Skin epidermis (tissue), 12 donors: ENCODE measurements around the gene DMRT1.
"Not testable (repeated sequence)": the region's sequence is repeated elsewhere in the genome, so short reads cannot be mapped to it uniquely, and the experiment has no call there.

ENCODE experiments used
- H3K27ac ChIP-seq, 21 experiments: fragments of 200-600 bp; sonication (generic) in 11 of 21; one replicate each; pipeline ENCODE4 v1.5.0; 2020; ENCODE audit warnings: mild to moderate bottlenecking in 3 of 21, inconsistent platforms in 2 of 21, moderate library complexity in 2 of 21
- H3K4me3 ChIP-seq, 7 experiments: fragments of 200-600 bp; sonication (generic) in 2 of 7; one replicate each; pipeline ENCODE4 v1.5.0; 2020; ENCODE audit warnings: inconsistent platforms in 2 of 7, mild to moderate bottlenecking in 2 of 7, moderate library complexity in 1 of 7

Gene DMRT1

GRCh38 chr9:849431-849830 lies 7.9 kb downstream of the DMRT1 start:
- H3K4me3 ChIP-seq = no peak overlapping the region
- no peak overlapping the region for H3K27ac ChIP-seq

- H3K4me3 ChIP-seq = no peak overlapping the region
Measured at GRCh38 chr9:852539-852938, 11.0 kb downstream of the DMRT1 start.

DNA sequence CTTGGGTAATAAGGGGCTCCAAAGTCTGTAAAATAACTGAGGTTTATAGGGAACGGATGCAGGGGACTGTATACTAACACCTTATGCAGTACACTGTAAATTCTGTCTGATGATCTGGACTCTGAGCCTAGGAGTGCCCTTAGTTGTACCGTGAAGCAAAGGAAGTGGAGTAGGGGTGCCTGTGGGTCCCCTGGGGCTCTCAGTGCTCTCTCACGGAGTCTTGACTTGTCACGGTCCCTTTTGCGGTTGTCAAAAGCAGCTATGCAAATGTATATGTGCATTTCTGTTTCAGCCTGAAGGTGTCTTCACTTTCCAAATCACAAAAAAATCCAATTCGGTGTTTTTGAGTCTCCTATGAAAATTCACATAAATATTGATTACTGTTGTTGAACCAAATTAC lies 17.8 kb downstream of the DMRT1 start:
- Histone ChIP-seq H3K27ac (no peak overlapping the region), H3K4me3 (no peak overlapping the region)

More at GRCh38 chr9:852539-852938, 11.0 kb downstream of the DMRT1 start:
- no peak overlapping the region for H3K27ac ChIP-seq

DNA sequence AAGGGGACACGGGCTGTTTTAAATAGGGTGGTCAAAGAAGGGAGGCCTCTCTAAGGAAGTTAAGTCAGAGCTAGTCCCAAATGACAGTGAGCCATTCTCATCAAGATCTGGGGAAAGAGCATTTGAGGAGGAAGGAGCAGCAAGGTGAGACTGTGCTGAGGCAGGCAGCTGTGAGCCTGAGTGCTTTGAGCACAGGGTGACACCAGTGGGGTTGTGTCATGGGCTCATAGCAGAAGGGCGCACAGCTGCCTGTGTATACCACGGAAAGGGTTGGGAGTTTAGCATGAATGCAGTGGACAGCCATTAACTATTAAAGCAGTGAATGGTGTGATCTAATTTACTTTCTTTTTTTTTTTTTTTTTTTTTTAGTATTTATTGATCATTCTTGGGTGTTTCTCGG lies 19.2 kb downstream of the DMRT1 start:
- Histone ChIP-seq H3K4me3 (no peak overlapping the region), H3K27ac (no peak overlapping the region)

DNA sequence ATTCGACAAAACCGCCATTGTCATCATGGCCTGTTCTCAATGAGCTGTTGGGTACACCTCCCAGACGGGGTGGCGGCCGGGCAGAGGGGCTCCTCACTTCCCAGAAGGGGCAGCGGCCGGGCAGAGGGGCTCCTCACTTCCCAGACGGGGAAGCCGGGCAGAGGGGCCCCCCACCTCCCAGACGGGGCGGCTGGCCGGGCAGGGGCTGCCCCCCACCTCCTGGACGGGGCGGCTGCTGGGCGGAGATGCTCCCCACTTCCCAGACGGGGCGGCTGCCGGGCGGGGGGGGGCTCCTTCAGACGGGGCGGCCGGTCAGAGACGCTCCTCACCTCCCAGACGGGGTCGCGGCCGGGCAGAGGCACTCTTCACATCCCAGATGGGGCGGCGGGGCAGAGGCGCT lies 20.0 kb downstream of the DMRT1 start:
- not testable (repeated sequence) for H3K27ac ChIP-seq, H3K4me3 ChIP-seq

- Histone ChIP-seq H3K4me3 (no peak overlapping the region), H3K27ac (no peak overlapping the region)
Measured at GRCh38 chr9:875119-875962, 33.8 kb downstream of the DMRT1 start.

GRCh38 chr9:876425-876824 lies 34.9 kb downstream of the DMRT1 start:
- no peak overlapping the region for H3K4me3 ChIP-seq
- H3K27ac ChIP-seq = no peak overlapping the region

GRCh38 chr9:878239-878638 lies 36.7 kb downstream of the DMRT1 start:
- Histone ChIP-seq H3K4me3 (no peak overlapping the region), H3K27ac (no peak overlapping the region)

DNA sequence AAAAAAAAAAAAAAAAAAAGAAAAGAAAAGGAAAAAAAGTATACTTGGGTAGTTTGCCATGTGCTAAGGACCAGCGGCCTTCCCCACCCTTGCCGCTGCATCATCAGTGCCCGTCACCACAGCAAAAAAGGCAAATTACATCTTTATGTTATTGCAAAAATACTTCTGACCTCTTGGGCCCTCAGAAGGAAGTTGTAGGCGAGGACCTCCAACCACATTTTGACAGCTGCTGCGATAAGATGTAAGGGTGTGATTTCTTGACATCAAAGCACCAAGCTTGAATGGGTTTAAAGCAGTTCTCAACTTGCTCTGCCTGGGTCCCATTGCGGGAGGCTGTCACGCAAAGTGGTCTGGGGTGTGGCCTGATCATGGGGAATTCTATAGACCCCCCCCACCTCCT lies 39.2 kb downstream of the DMRT1 start:
- Histone ChIP-seq H3K27ac (no peak overlapping the region), H3K4me3 (no peak overlapping the region)

DNA sequence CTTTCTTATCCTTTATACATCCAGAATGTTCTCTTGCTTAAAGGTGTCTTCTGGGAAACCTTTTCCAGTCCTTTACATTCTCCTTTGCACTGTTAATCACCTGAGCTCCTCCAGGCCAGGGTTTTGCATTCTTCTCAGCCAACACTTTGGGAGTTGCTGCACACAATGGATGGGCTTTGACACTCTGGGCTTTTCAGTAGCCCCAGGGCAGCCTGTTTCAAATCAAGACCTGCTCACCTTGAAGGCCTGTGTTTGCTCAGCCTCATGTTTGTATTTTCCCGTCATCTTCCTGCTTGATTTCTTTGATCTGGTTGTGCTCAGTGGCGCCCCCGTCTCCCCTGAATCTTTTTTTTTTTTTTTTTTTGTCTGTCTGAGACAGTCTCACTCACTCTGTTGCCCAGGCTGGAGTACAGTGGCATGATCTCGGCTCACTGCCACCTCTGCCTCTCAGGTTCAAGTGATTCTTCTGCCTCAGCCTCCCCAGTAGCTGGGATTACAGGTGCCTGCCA lies 41.0 kb downstream of the DMRT1 start:
- no peak overlapping the region for H3K27ac ChIP-seq
- no peak overlapping the region for H3K4me3 ChIP-seq

DNA sequence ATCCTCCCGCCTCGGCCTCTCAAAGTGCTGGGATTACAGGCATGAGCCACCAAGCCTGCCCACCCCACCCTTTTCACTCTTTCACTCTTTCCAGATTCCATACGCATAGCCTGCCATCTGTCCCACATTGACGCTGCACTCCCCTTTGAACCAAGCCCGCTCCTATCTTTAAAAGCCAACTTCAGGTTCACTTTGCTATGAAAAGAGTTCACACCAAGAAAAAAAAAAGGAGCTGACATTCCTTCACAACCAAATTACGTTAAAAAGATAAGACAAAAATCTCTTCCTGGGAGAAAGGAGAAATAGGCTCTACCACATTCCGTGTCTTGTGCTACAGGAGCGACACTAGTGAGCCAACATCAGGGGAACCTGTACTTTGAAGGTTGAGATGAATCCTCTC lies 41.5 kb downstream of the DMRT1 start:
- no peak overlapping the region for H3K27ac ChIP-seq
- no peak overlapping the region for H3K4me3 ChIP-seq

- H3K4me3 ChIP-seq = no peak overlapping the region
- no peak overlapping the region for H3K27ac ChIP-seq
Measured at GRCh38 chr9:886886-887285, 45.4 kb downstream of the DMRT1 start.

DNA sequence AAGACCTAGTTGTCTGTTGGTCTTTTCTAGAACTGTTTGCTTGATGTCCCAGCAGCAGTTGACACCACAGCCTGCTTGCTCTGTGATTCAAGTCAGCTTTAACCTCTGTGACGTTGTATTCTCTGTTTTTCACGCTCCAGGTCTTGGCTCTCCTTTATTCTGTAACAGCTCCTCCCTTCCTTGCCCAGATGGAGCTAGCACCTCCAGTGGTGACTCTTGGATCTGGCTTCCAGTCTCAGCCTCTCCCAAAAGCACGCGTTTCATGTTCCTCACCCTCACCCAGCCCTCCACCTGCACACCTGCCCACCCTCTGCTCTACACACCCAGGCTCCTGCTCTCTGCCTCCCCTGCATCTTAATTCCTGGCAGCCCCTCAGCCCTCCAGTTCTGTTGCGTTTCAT lies 50.6 kb downstream of the DMRT1 start:
- Histone ChIP-seq H3K27ac (no peak overlapping the region), H3K4me3 (no peak overlapping the region)

DNA sequence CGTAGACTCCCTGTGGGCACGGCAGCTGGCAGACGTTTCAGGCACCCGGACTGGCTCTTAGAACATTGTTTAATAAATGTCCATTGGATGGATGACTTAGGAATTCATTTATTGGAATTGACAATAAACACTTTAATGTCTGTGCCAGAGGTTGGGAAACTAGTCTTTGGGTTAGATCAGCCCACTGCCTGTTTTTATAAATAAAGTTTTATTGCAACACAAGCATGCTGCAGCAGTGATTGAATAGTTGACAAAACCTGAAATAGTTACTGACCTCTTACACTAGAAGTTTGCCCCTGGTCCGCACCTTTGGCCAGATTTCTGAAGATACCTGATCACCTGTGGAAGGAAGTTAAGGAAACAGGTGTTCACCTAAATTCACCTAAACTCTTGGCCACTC lies 51.6 kb downstream of the DMRT1 start:
- no peak overlapping the region for H3K27ac ChIP-seq

DNA sequence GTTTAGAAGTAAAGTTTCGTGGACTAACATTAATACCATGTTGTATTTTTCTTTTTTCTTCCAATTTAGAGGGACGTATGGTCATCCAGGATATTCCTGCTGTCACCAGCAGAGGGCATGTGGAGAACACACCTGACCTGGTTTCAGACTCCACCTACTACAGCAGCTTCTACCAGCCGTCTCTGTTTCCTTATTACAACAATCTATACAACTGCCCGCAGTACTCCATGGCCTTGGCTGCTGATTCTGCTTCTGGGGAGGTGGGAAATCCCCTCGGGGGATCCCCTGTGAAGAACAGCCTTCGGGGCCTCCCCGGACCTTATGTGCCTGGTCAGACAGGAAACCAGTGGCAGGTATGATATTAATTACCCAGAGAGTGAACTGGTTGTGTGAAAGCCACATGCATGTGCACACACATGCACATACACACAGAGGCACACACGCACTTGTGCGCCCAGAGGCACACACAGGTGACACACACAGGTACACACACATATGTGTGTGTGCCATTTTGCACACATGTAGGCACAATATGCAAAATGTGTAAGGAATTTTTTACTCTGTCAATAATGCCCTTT lies 52.4 kb downstream of the DMRT1 start:
- Histone ChIP-seq H3K4me3 (no peak overlapping the region), H3K27ac (no peak overlapping the region)

More for the DNA sequence above, 51.6 kb downstream of the DMRT1 start:
- H3K4me3 ChIP-seq = no peak overlapping the region

DNA sequence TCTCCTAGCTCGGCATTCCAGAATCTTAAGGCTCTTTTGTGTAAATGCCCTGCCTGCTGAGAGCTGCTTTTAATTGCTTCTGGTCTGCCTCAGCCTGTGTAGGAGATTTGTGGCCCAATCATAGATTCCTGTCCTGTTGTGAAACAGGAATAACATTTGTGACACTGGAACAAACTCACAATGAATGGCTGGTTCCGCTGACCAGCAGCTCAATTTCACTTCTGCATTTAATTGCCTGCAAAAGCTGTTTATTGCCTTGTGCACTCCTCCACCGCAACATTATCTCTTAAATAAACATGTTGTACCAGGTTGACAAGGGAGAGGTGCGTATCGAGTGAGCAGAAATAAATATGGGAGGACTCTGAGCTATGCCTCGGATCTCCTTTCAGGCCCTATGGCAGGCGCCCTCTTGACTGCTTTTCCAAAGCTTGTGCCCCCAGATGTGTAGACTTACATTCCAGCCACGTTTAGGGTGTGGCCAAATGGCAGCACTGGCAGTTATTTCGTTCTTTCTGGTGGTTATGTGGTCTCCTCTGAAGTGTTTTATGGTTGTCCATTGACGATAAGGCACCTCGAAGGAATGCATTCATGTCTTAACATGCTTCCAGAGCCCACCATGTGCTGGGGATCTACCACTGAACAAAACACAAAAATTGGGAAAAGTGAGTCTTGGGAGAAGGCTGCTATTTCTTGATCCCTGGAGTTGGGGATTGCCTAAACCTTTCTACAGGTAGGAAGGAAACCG lies 58.1 kb downstream of the DMRT1 start:
- Histone ChIP-seq H3K27ac (no peak overlapping the region), H3K4me3 (no peak overlapping the region)

DNA sequence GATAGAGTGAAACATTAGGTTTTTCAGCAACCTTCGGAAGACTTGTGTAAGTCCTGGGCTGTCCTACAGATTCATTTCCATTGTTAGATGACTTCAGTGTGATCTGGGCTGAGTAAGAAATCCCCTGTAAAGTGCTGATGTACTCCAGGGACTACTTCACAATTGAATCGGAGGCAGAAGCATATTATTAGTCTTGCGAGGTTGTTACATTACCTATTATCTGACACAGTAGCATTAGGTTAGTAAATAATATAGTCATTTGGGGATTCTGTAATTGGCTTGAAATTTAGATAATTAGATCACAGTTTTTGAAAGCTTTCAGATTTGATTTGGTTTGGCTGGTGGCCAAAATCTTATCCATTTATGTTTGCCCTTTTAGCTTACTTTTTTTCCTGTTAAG lies 62.4 kb downstream of the DMRT1 start:
- H3K4me3 ChIP-seq = no peak overlapping the region
- no peak overlapping the region for H3K27ac ChIP-seq

DNA sequence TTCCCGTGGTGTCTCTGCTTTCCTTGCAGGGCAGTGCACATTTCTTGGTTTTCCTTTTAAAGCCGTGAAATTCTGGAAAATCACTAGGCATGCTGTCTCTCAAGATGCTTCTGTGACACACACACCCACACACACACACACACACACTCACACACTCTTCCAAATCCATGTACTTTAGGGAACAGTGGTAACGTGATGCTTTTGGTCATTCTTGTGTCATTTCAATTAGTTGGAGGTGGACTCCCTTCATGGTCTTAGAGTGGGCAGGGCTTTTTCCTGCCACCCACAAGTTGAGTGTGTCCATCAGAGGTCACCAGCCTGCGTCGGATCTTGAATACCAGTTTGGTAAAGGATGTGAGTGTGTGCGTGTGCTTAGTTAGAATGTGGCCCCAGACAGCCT lies 64.4 kb downstream of the DMRT1 start:
- no peak overlapping the region for H3K4me3 ChIP-seq
- no peak overlapping the region for H3K27ac ChIP-seq

DNA sequence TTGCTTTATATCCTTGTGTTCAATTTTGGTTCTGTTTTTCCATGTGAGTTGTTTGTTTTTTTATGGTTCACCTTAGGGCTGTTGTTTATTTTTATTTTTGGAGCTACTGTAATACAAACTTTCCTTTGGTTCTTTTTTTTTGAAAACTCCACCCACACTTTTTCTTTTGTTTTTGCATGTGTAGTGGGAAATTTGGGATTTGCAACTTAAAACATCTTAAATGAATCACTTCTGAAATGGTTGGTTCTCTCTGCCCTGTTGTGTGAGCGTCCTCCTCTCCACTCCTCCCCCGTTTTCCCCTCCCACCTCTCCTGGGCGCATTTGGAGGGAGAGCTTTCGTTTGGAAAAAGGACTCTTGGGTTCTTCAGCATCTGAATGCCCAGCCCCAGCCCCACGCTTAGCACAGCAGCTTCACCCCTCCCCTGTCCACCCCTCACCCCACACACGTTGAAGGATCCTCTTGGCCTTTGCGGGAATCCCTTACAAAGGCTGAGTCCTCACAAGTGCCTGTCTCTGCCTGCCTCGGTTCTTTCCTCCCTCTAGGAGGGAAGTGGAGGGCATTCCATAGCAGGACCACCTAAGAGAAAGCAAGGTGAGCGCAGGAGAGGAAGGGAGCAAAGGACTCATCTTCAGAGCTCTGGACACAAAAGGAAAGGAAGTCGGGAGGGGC lies 67.2 kb downstream of the DMRT1 start:
- Histone ChIP-seq H3K4me3 (no peak overlapping the region), H3K27ac (no peak overlapping the region)

- no peak overlapping the region for H3K27ac ChIP-seq
- no peak overlapping the region for H3K4me3 ChIP-seq
Measured at GRCh38 chr9:911005-911404, 69.5 kb downstream of the DMRT1 start.
